ENCODE data around the gene SLC22A15. TPM values are rescaled to one million over a fixed set of nuclear protein-coding genes. Genes with fewer than 3 reads are reported as not detected.

The SLC22A15 gene
- total RNA-seq, 1 experiment from 2014 or later = 2.2 TPM

DNA sequence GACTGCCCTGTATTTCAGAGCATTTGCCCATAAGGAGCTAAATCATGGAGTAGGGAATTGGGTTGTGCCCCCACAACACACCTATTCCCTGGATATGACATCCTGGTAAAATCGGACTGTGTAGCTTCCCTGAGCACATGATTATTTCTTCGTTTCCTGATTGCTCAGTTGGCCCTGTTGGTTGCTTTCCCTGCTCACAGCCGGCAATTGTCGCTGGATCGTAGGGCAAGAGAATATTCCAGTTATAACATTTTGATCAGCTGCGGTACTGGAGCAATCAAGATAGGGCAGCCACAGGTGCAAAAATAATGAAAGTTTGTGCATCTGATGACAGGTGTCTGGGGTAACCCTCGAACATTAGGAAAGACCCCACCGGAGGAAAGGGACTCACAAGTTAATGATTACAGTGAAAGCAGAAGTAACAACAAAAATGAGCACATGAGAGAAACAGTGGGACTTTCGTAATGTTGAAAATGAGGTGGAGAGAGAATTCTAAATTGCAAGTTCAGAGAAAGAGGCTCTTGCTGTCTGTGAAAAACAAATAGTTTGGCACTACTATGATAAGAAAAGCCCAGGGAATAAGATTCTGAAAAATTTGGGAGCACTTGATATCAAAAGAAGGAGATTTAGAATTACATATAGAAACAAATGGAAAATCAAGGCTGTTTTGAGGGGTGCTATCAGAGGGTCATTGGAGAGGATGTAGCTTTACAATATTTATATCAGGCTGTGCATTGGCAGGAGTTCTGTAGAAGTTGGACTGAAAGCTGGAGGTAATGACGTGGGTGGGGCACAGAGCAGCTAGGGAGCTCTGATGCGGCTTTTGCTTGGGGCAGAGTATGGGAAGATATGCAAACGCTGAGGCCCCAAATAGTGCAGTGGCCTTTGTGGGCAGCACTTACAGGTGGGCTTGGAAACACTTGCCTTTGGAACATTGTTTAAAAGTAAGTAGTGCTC is 134.5 kb downstream of the SLC22A15 start, which contains the start of gene MAB21L3:
Gene MAB21L3, plus strand, starts transcription at position 833 of the 957 bp plus-strand sequence. CDS start 1,217 bp downstream, outside the sequence.
- Histone ChIP-seq H4K20me1 (ENCODE audit: low read length) (no peaks in the 10 kb centered on the region), H3K27ac (ENCODE audit: low read length) (peak within 1 kb of the TSS; percentile 94), H3K4me2 (ENCODE audit: low read length) (peak within 1 kb of the TSS; percentile 77), H3K79me2 (ENCODE audit: low read length) (no peaks in the 10 kb centered on the region), H3K9me3 (ENCODE audit: low read length) (no peaks in the 10 kb centered on the region), H3K36me3 (ENCODE audit: low read depth, low read length) (no peaks in the 10 kb centered on the region), H3K4me3 (ENCODE audit: low read length) (peak within 1 kb of the TSS; percentile 46; the same call in 1 of the 2 replicates), H2AFZ (ENCODE audit: low read length) (peak within 1 kb of the TSS; percentile 76), H3K9ac (ENCODE audit: low read length) (peak within 1 kb of the TSS; percentile 61), H3K9me2 (replicated peaks; ENCODE audit: low read length) (no peaks in the 10 kb centered on the region), H3K27me3 (ENCODE audit: low read length) (no peaks in the 10 kb centered on the region), H3K4me1 (ENCODE audit: insufficient read depth, low read length) (peaks cover 64% of the 10 kb centered on the region), H3F3A (ENCODE audit: low read length, unreplicated experiment) (peaks cover 11% of the 10 kb centered on the region)
- TF ChIP-seq EZH2phosphoT487 (IDR thresholded peaks at IDR 0.05; ENCODE audit: borderline replicate concordance, low read length) (no peak), EZH2 (IDR thresholded peaks at IDR 0.05; ENCODE audit: low read length, unreplicated experiment) (no peak)
- TF ChIP-seq, protein P1, sequence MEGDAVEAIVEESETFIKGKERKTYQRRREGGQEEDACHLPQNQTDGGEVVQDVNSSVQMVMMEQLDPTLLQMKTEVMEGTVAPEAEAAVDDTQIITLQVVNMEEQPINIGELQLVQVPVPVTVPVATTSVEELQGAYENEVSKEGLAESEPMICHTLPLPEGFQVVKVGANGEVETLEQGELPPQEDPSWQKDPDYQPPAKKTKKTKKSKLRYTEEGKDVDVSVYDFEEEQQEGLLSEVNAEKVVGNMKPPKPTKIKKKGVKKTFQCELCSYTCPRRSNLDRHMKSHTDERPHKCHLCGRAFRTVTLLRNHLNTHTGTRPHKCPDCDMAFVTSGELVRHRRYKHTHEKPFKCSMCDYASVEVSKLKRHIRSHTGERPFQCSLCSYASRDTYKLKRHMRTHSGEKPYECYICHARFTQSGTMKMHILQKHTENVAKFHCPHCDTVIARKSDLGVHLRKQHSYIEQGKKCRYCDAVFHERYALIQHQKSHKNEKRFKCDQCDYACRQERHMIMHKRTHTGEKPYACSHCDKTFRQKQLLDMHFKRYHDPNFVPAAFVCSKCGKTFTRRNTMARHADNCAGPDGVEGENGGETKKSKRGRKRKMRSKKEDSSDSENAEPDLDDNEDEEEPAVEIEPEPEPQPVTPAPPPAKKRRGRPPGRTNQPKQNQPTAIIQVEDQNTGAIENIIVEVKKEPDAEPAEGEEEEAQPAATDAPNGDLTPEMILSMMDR (conservative IDR thresholded peaks at IDR 0.05; ENCODE audit: low read depth, low read length) = no peak
- ChIA-PET CTCF (interaction anchor here (0.7 to 0.9 kb wide), 2 partner anchors 22 to 90 kb away, joined by 3 to 5 read pairs; no protein-coding TSS in a partner anchor), POLR2A (ENCODE audit: unreplicated experiment) (interaction anchor here (0.5 to 1.0 kb wide), 3 partner anchors 12 to 405 kb away, joined by 3 to 6 read pairs (median 4); no protein-coding TSS in a partner anchor)
- intact Hi-C loops (cut with micrococcal nuclease) = loop anchor here (1.0 kb wide), 1 partner anchor 28 kb away; no protein-coding TSS in a partner anchor
- peak; percentile 26 for DNase-seq
- TSS peak; percentile 41 for BruUV-seq (replicated peaks)
- ATAC-seq = peak; percentile 27; the same call in 1 of the 2 replicates

DNA sequence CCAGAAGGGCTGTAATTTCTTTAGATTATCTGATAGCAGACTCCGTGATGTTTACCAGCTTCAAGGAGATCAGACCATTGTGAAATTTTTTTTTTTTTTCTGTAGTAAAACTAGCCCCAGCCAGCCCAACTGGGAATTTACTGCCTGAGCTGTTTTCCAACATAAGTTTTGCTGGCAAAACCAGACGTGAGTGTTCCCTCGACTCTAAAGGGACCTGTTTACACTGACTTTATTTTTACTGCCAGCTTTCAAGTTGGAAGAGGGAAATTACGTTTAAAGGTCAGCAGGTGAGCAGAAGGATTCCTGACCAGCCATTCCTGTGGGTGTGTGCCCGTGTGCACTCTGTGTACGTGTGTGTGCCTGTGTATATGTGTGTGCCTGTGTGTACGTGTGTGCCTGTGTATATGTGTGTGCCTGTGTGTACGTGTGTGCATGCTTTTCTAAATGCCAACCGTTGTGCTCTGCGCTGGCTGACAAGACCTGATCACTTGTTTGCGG is 135.3 kb downstream of the SLC22A15 start:
- H3K27ac ChIP-seq (ENCODE audit: low read length) = peak overlapping the region; percentile 94
- H2AFZ ChIP-seq (ENCODE audit: low read length) = peak overlapping the region; percentile 49
- ATAC-seq (no peak), DNase-seq (peak; percentile 56)
- no peaks in the 10 kb centered on the region for H4K20me1 ChIP-seq (ENCODE audit: low read length)
- no peaks in the 10 kb centered on the region for H3K27me3 ChIP-seq (ENCODE audit: low read length)
- H3K4me1 ChIP-seq (ENCODE audit: insufficient read depth, low read length) = peaks cover 71% of the 10 kb centered on the region
- intact Hi-C loops (cut with micrococcal nuclease) = no loop called here
- peaks cover 11% of the 10 kb centered on the region for H3F3A ChIP-seq (ENCODE audit: low read length, unreplicated experiment)
- ChIA-PET CTCF (interaction anchor here (0.9 kb wide), 1 partner anchor 91 kb away, joined by 3 read pairs; no protein-coding TSS in a partner anchor), POLR2A (ENCODE audit: unreplicated experiment) (interaction anchor here (0.5 to 0.6 kb wide), 2 partner anchors 117 to 406 kb away, joined by 3 to 6 read pairs; no protein-coding TSS in a partner anchor)
- H3K4me2 ChIP-seq (ENCODE audit: low read length) = peak overlapping the region; percentile 77
- no peaks in the 10 kb centered on the region for H3K36me3 ChIP-seq (ENCODE audit: low read depth, low read length)
- H3K4me3 ChIP-seq (ENCODE audit: low read length) = no peak overlapping the region; the same call in 1 of the 2 replicates
- no peaks in the 10 kb centered on the region for H3K9me3 ChIP-seq (ENCODE audit: low read length)
- peak overlapping the region; percentile 61; the same call in 1 of the 2 replicates for H3K9ac ChIP-seq (ENCODE audit: low read length)
- no peaks in the 10 kb centered on the region for H3K79me2 ChIP-seq (ENCODE audit: low read length)
- TF ChIP-seq, protein P1 (conservative IDR thresholded peaks at IDR 0.05; ENCODE audit: low read depth, low read length) = no peak
- TF ChIP-seq EZH2 (IDR thresholded peaks at IDR 0.05; ENCODE audit: low read length, unreplicated experiment) (no peak), EZH2phosphoT487 (IDR thresholded peaks at IDR 0.05; ENCODE audit: borderline replicate concordance, low read length) (no peak)
- no TSS peak for BruUV-seq (replicated peaks)
- no peaks in the 10 kb centered on the region for H3K9me2 ChIP-seq (replicated peaks; ENCODE audit: low read length)

Data from PC-3 (cell line).